GM23248 (cell line): ENCODE data around the gene PVRIG.
"Not testable (repeated sequence)": the region's sequence is repeated elsewhere in the genome, so short reads cannot be mapped to it uniquely, and the experiment has no call there.

Experiments used
- EZH2 ChIP-seq: fragments of 200-600 bp; sonication (generic); IDR thresholded peaks from 2 replicates; pipeline ENCODE4 v1.6.1; 2018; ENCODE audit warnings: antibody characterized with exemption, mild to moderate bottlenecking; ENCODE audit not compliant: insufficient read depth, poor library complexity, severe bottlenecking
- EZH2phosphoT487 ChIP-seq: fragments of 200-600 bp; sonication (generic); IDR thresholded peaks from 2 replicates; pipeline ENCODE4 v1.6.1; 2018; ENCODE audit warnings: antibody characterized with exemption, moderate library complexity, mild to moderate bottlenecking, low read depth; ENCODE audit not compliant: insufficient read depth

GRCh38 chr7:100262896-100263295, 43.1 kb downstream of the PVRIG start:
- not testable (repeated sequence) for TF ChIP-seq EZH2phosphoT487, EZH2
